HG02798 (cell line): Measurements from ENCODE around the gene FAM222B.
A peak's percentile ranks its signal among the peaks of the same experiment; 100 is the strongest.

Experiments used
- ATAC-seq: cut with Tn5 transposase; IDR thresholded peaks from one replicate; pipeline ENCODE4 v1.9.1; 2021; ENCODE audit warnings: mild to moderate bottlenecking; ENCODE audit not compliant: unreplicated experiment, poor library complexity

Gene FAM222B

GRCh38 chr17:28717578-28718332 is 124.8 kb downstream of the FAM222B start, which contains the start of gene RAB34:
Gene RAB34, minus strand, starts transcription at chr17:28717868. Its CDS starts 602 bp downstream, at chr17:28717266.
- ATAC-seq: no peak

GRCh38 chr17:28716740-28717577 is 125.6 kb downstream of the FAM222B start:
- no peak for ATAC-seq

GRCh38 chr17:28715217-28715616 is 127.4 kb downstream of the FAM222B start:
- ATAC-seq: no peak

GRCh38 chr17:28714281-28714680 is 128.3 kb downstream of the FAM222B start:
- no peak for ATAC-seq

- no peak for ATAC-seq
Measured at GRCh38 chr17:28712705-28713415, 129.7 kb downstream of the FAM222B start.

- ATAC-seq: no peak
Measured at GRCh38 chr17:28712032-28712704, 130.4 kb downstream of the FAM222B start.

- no peak for ATAC-seq
Measured at GRCh38 chr17:28711723-28712031, 130.9 kb downstream of the FAM222B start, which contains the start of gene PROCA1. Gene PROCA1, minus strand, starts transcription at chr17:28711888. Its CDS starts 228 bp downstream, at chr17:28711660.

GRCh38 chr17:28710861-28711722 is 131.5 kb downstream of the FAM222B start:
- peak; percentile 88 for ATAC-seq

- no peak for ATAC-seq
Measured at GRCh38 chr17:28707339-28707720, 135.3 kb downstream of the FAM222B start.

GRCh38 chr17:28706471-28707338 is 135.9 kb downstream of the FAM222B start:
- no peak for ATAC-seq
